Measurements from ENCODE around the gene GCM1. TPM values are rescaled to one million over a fixed set of nuclear protein-coding genes. Genes with fewer than 3 reads are reported as not detected.

Gene GCM1
- total RNA-seq, 1 experiment from 2014 or later: 0.24 TPM

- no peak for TF ChIP-seq EZH2 (IDR thresholded peaks at IDR 0.05; ENCODE audit: borderline replicate concordance, low read depth, low read length, poor library complexity, severe bottlenecking)
- TF ChIP-seq CTCF (conservative IDR thresholded peaks at IDR 0.05; ENCODE audit: low read depth, low read length): no peak
- ChIA-PET CTCF (no interaction called here), POLR2A (ENCODE audit: low non-redundant PET) (no interaction called here)
- Histone ChIP-seq H3K9me3 (ENCODE audit: low read depth, low read length, poor library complexity, severe bottlenecking) (no peaks in the 10 kb centered on the region), H3K27me3 (replicated peaks; ENCODE audit: insufficient read depth, low read depth, low read length, poor library complexity) (no peaks in the 10 kb centered on the region), H3K4me1 (ENCODE audit: insufficient read depth, low read length, poor library complexity, severe bottlenecking) (no peaks in the 10 kb centered on the region), H3K4me3 (ENCODE audit: low read depth, low read length, poor library complexity, severe bottlenecking) (no peak overlapping the region), H3K36me3 (ENCODE audit: insufficient read depth, low read length, poor library complexity, severe bottlenecking) (no peaks in the 10 kb centered on the region), H3K27ac (ENCODE audit: low read depth, low read length, poor library complexity, severe bottlenecking) (no peak overlapping the region)
- DNase-seq (ENCODE audit: low spot score): no peak
- intact Hi-C loops (cut with micrococcal nuclease; ENCODE audit: unreplicated experiment): no loop called here
- BruUV-seq (replicated peaks): no TSS peak
Observed at GRCh38 chr6:53192682-53193188, 44.1 kb upstream of the GCM1 start.

DNA sequence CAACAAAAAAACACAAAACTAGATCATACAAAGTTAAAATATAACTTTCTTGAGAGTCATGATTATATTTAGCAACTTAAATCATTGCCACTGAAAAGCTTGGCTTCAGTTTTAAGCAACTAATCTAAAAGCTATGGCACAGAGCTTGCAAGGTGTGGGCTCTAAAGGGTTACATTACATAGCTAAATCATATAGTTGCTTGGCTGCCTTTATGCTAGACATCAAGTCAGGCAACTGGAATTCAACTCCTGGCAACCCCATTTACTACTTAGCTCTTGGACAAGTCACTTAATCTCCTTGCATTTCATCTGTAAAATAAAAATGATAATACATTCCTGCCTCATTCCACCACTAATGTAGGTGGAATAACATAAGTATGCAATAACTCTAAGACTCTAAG, 40.9 kb upstream of the GCM1 start:
- Histone ChIP-seq H3K9me3 (ENCODE audit: low read depth, low read length, poor library complexity, severe bottlenecking) (no peaks in the 10 kb centered on the region), H3K27ac (ENCODE audit: low read depth, low read length, poor library complexity, severe bottlenecking) (no peak overlapping the region), H3K27me3 (replicated peaks; ENCODE audit: insufficient read depth, low read depth, low read length, poor library complexity) (no peaks in the 10 kb centered on the region), H3K4me3 (ENCODE audit: low read depth, low read length, poor library complexity, severe bottlenecking) (no peak overlapping the region), H3K4me1 (ENCODE audit: insufficient read depth, low read length, poor library complexity, severe bottlenecking) (no peaks in the 10 kb centered on the region), H3K36me3 (ENCODE audit: insufficient read depth, low read length, poor library complexity, severe bottlenecking) (no peaks in the 10 kb centered on the region)
- DNase-seq (ENCODE audit: low spot score): no peak
- no TSS peak for BruUV-seq (replicated peaks)
- ChIA-PET POLR2A (ENCODE audit: low non-redundant PET) (no interaction called here), CTCF (no interaction called here)
- TF ChIP-seq EZH2 (IDR thresholded peaks at IDR 0.05; ENCODE audit: borderline replicate concordance, low read depth, low read length, poor library complexity, severe bottlenecking): no peak
- no peak for TF ChIP-seq CTCF (conservative IDR thresholded peaks at IDR 0.05; ENCODE audit: low read depth, low read length)
- intact Hi-C loops (cut with micrococcal nuclease; ENCODE audit: unreplicated experiment): loop anchor here (1.0 kb wide), 1 partner anchor 29 kb away; no protein-coding TSS in a partner anchor

- intact Hi-C loops (cut with micrococcal nuclease; ENCODE audit: unreplicated experiment): loop anchor here (1.0 kb wide), 1 partner anchor 29 kb away; no protein-coding TSS in a partner anchor
- no TSS peak for BruUV-seq (replicated peaks)
- ChIA-PET POLR2A (ENCODE audit: low non-redundant PET) (no interaction called here), CTCF (no interaction called here)
- Histone ChIP-seq H3K9me3 (ENCODE audit: low read depth, low read length, poor library complexity, severe bottlenecking) (no peaks in the 10 kb centered on the region), H3K4me1 (ENCODE audit: insufficient read depth, low read length, poor library complexity, severe bottlenecking) (no peaks in the 10 kb centered on the region), H3K27ac (ENCODE audit: low read depth, low read length, poor library complexity, severe bottlenecking) (no peak overlapping the region), H3K4me3 (ENCODE audit: low read depth, low read length, poor library complexity, severe bottlenecking) (no peak overlapping the region), H3K27me3 (replicated peaks; ENCODE audit: insufficient read depth, low read depth, low read length, poor library complexity) (no peaks in the 10 kb centered on the region), H3K36me3 (ENCODE audit: insufficient read depth, low read length, poor library complexity, severe bottlenecking) (no peaks in the 10 kb centered on the region)
- TF ChIP-seq CTCF (conservative IDR thresholded peaks at IDR 0.05; ENCODE audit: low read depth, low read length): no peak
- TF ChIP-seq EZH2 (IDR thresholded peaks at IDR 0.05; ENCODE audit: borderline replicate concordance, low read depth, low read length, poor library complexity, severe bottlenecking): no peak
- no peak for DNase-seq (ENCODE audit: low spot score)
Observed at GRCh38 chr6:53188833-53189232, 40.2 kb upstream of the GCM1 start.
